A549 (cell line): ENCODE data around the gene TBC1D8. TPM values are rescaled to one million over a fixed set of nuclear protein-coding genes. Genes with fewer than 3 reads are reported as not detected.

Experiments used
- ATAC-seq, 2 experiments: fragments of 200-7000 bp in 1 of 2; fragments of >200 bp in 1 of 2; cut with Nextera tagmentation in 1 of 2; cut with Tn5 transposase in 1 of 2; 3 replicates each; pipeline versions ENCODE4 v1.8.0 to v1.9.1; 2018 to 2020; ENCODE audit warnings: mild to moderate bottlenecking in 1 of 2, moderate library complexity in 1 of 2
- CTCF ChIA-PET: fragments of 300-600 bp; sonication (Branson Sonifier 250); formaldehyde crosslinking; extraction: SDS; loops from one replicate; lab custom pipeline; 2021; ENCODE audit warnings: antibody characterized with exemption, inconsistent platforms; lab: Yijun Ruan, JAX
- POLR2A ChIA-PET: fragments of 350-600 bp; formaldehyde crosslinking; extraction: SDS; loops from one replicate; lab custom pipeline; 2021; ENCODE audit warnings: antibody characterized with exemption, inconsistent platforms; lab: Yijun Ruan, JAX
- DNase-seq, 2 experiments: peaks; one replicate each; pipeline versions ENCODE4 v3.0.0 to v3.0.0-alpha.2; 2011 to 2016; ENCODE audit warnings: low read depth in 1 of 2, low spot score in 1 of 2
- FAIRE-seq: peaks from 2 replicates; lab custom pipeline; 2011; peaks lifted over from hg19 to GRCh38; lab: Jason Lieb, UNC
- H3K27ac ChIP-seq, 2 experiments: fragments of >200 bp; sonication (Bioruptor Twin); formaldehyde crosslinking; 3 replicates each; pipeline ENCODE4 v1.5.1; 2016 to 2017
- H3K4me1 ChIP-seq: fragments of >200 bp; sonication (Bioruptor Twin); formaldehyde crosslinking; 3 replicates; pipeline ENCODE4 v1.6.1; 2016
- H3K4me2 ChIP-seq: fragments of >200 bp; sonication (Bioruptor Twin); formaldehyde crosslinking; 3 replicates; pipeline ENCODE4 v1.6.1; 2016
- H3K4me3 ChIP-seq: fragments of >200 bp; sonication (Bioruptor Twin); formaldehyde crosslinking; 3 replicates; pipeline ENCODE4 v1.5.1; 2016
- H3K9me3 ChIP-seq: fragments of >200 bp; sonication (Bioruptor Twin); formaldehyde crosslinking; 3 replicates; pipeline ENCODE4 v1.6.1; 2016
- CBX2 ChIP-seq: fragments of 200-600 bp; sonication (generic); IDR thresholded peaks from 2 replicates; pipeline ENCODE4 v1.6.1; 2016; ENCODE audit warnings: low read depth, mild to moderate bottlenecking, borderline replicate concordance
- CHD4 ChIP-seq: fragments of 200-600 bp; sonication (generic); IDR thresholded peaks from 2 replicates; pipeline ENCODE4 v1.6.1; 2016; ENCODE audit warnings: antibody characterized with exemption, mild to moderate bottlenecking, borderline replicate concordance
- E2F6 ChIP-seq: IDR thresholded peaks from 2 replicates; pipeline ENCODE4 v1.6.1; 2012; ENCODE audit warnings: low read depth, borderline replicate concordance
- EHMT2 ChIP-seq: fragments of 200-600 bp; sonication (generic); IDR thresholded peaks from 2 replicates; pipeline ENCODE4 v1.6.1; 2016; ENCODE audit warnings: antibody characterized with exemption, low read depth, mild to moderate bottlenecking, moderate library complexity
- HEYL ChIP-seq: fragments of 250-450 bp; sonication (Bioruptor Pico); IDR thresholded peaks from 2 replicates; pipeline ENCODE4 v1.8.0; 2021; ENCODE audit warnings: mild to moderate bottlenecking, moderate library complexity
- HMGXB4 ChIP-seq: fragments of 250-450 bp; sonication (Bioruptor Pico); IDR thresholded peaks from 2 replicates; pipeline ENCODE4 v1.5.0; 2021; ENCODE audit warnings: mild to moderate bottlenecking, moderate library complexity, borderline replicate concordance
- HOXB5 ChIP-seq: fragments of 250-450 bp; sonication (Bioruptor Pico); IDR thresholded peaks from 2 replicates; pipeline ENCODE4 v1.5.0; 2020; ENCODE audit warnings: mild to moderate bottlenecking, moderate library complexity
- KDM1A ChIP-seq: fragments of 200-600 bp; sonication (generic); IDR thresholded peaks from 2 replicates; pipeline ENCODE4 v1.6.1; 2016; ENCODE audit warnings: low read depth, mild to moderate bottlenecking
- KDM5A ChIP-seq: fragments of 200-600 bp; sonication (generic); IDR thresholded peaks from 2 replicates; pipeline ENCODE4 v1.6.1; 2016; ENCODE audit warnings: antibody characterized with exemption, mild to moderate bottlenecking
- NR3C1 ChIP-seq: fragments of >200 bp; sonication (Bioruptor Twin); formaldehyde crosslinking; IDR thresholded peaks from 3 replicates; pipeline ENCODE4 v1.6.1; 2017
- POLR2A ChIP-seq: IDR thresholded peaks from 2 replicates; pipeline ENCODE4 v1.6.1; 2012; ENCODE audit warnings: mild to moderate bottlenecking, low read length
- POLR2AphosphoS2 ChIP-seq: conservative IDR thresholded peaks from 2 replicates; pipeline ENCODE4 v1.6.1; 2012; ENCODE audit warnings: low read length, improper control_type of control experiment, inconsistent platforms
- RAD21 ChIP-seq, 2 experiments: fragments of >200 bp in 1 of 2; sonication (Bioruptor Twin) in 1 of 2; formaldehyde crosslinking in 1 of 2; IDR thresholded peaks in 1 of 2; conservative IDR thresholded peaks in 1 of 2; 2 replicates in 1 of 2; 3 replicates in 1 of 2; pipeline ENCODE4 v1.6.1; 2012 to 2018; ENCODE audit warnings: inconsistent platforms in 1 of 2
- RCOR1 ChIP-seq: fragments of 150-350 bp; IDR thresholded peaks from 2 replicates; pipeline ENCODE4 v1.6.1; 2014; ENCODE audit warnings: antibody characterized with exemption, low read length, low read depth
- RFX5 ChIP-seq: fragments of 450-650 bp; IDR thresholded peaks from 2 replicates; pipeline ENCODE4 v1.7.1; 2014; ENCODE audit warnings: antibody characterized with exemption, mild to moderate bottlenecking, moderate library complexity
- ZFP36 ChIP-seq: fragments of 450-650 bp; IDR thresholded peaks from 2 replicates; pipeline ENCODE4 v1.6.1; 2014; ENCODE audit warnings: borderline replicate concordance; ENCODE audit not compliant: partially characterized antibody
- ZNF302 ChIP-seq: fragments of 250-450 bp; sonication (Bioruptor Pico); IDR thresholded peaks from 2 replicates; pipeline ENCODE4 v1.9.0; 2021; ENCODE audit warnings: inconsistent platforms, mild to moderate bottlenecking, moderate library complexity
- WGBS: methylation state at CpG from one replicate; pipeline ENCODE4 v1.1.6; 2017; ENCODE audit errors: missing lambda C conversion rate; 5-methylcytosine and 5-hydroxymethylcytosine counted together
- polyA plus RNA-seq, 4 experiments: library from polyadenylated mRNA; depleted of rRNA in 3 of 4; stranded (reverse); fragments of >200 nt; fragmentation: RNase III in 1 of 4; extraction: RNeasy Plus Mini Kit Qiagen cat#74134 plus additional on column Dnase treatment in 1 of 4; gene quantifications; 2 replicates in 3 of 4; 3 replicates in 1 of 4; pipeline ENCODE4 v1.2.3, GENCODE V29; 2011 to 2017
- TF ChIP-seq, protein P1 (sequence below): fragments of 200-600 bp; sonication (generic); IDR thresholded peaks from 2 replicates; pipeline ENCODE4 v1.6.1; 2016; ENCODE audit warnings: antibody characterized with exemption, mild to moderate bottlenecking, moderate library complexity
- TF ChIP-seq, protein P2 (sequence below): fragments of 250-450 bp; sonication (Bioruptor Pico); IDR thresholded peaks from 2 replicates; pipeline ENCODE4 v1.5.0; 2020; ENCODE audit warnings: low read depth, mild to moderate bottlenecking, moderate library complexity

Gene TBC1D8
- polyA plus RNA-seq, 2 of the 4 experiments (the other 2 are of a cell fraction): 35.3 to 107 TPM

GRCh38 chr2:101089942-101090799, 61.0 kb downstream of the TBC1D8 start:
- WGBS: 91% methylated on average over 12 of the region's 12 CpGs
- ChIA-PET CTCF (interaction anchor here (0.7 to 1.4 kb wide), 3 partner anchors 9 to 1448 kb away, joined by 3 to 4 read pairs (median 4); no protein-coding TSS in a partner anchor), POLR2A (interaction anchor here (0.7 kb wide), 1 partner anchor 36 kb away, joined by 3 read pairs; no protein-coding TSS in a partner anchor)
- H3K4me3 ChIP-seq: no peak overlapping the region
- H3K9me3 ChIP-seq: no peaks in the 10 kb centered on the region
- TF ChIP-seq RFX5 (no peak), CBX2 (no peak), CHD4 (no peak), HMGXB4 (no peak), KDM1A (no peak), HOXB5 (CRISPR knock-in tag) (no peak), ZFP36 (no peak), HEYL (no peak), EHMT2 (no peak), POLR2A (no peak), ZNF302 (CRISPR knock-in tag) (no peak), RAD21 (conservative IDR thresholded peaks at IDR 0.05 in 1 of 2, IDR thresholded peaks at IDR 0.05 in 1 of 2) (no peak), POLR2AphosphoS2 (no peak), NR3C1 (no peak), KDM5A (no peak), E2F6 (no peak), RCOR1 (no peak)
- TF ChIP-seq, protein P1, sequence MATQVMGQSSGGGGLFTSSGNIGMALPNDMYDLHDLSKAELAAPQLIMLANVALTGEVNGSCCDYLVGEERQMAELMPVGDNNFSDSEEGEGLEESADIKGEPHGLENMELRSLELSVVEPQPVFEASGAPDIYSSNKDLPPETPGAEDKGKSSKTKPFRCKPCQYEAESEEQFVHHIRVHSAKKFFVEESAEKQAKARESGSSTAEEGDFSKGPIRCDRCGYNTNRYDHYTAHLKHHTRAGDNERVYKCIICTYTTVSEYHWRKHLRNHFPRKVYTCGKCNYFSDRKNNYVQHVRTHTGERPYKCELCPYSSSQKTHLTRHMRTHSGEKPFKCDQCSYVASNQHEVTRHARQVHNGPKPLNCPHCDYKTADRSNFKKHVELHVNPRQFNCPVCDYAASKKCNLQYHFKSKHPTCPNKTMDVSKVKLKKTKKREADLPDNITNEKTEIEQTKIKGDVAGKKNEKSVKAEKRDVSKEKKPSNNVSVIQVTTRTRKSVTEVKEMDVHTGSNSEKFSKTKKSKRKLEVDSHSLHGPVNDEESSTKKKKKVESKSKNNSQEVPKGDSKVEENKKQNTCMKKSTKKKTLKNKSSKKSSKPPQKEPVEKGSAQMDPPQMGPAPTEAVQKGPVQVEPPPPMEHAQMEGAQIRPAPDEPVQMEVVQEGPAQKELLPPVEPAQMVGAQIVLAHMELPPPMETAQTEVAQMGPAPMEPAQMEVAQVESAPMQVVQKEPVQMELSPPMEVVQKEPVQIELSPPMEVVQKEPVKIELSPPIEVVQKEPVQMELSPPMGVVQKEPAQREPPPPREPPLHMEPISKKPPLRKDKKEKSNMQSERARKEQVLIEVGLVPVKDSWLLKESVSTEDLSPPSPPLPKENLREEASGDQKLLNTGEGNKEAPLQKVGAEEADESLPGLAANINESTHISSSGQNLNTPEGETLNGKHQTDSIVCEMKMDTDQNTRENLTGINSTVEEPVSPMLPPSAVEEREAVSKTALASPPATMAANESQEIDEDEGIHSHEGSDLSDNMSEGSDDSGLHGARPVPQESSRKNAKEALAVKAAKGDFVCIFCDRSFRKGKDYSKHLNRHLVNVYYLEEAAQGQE: no peak
- TF ChIP-seq, protein P2, sequence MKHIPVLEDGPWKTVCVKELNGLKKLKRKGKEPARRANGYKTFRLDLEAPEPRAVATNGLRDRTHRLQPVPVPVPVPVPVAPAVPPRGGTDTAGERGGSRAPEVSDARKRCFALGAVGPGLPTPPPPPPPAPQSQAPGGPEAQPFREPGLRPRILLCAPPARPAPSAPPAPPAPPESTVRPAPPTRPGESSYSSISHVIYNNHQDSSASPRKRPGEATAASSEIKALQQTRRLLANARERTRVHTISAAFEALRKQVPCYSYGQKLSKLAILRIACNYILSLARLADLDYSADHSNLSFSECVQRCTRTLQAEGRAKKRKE (CRISPR knock-in tag): no peak
- peak overlapping the region; percentile 35 for H3K4me2 ChIP-seq
- peak overlapping the region; percentile 29 to 64; a peak in 5 of 6 replicates for H3K27ac ChIP-seq
- ATAC-seq (peak; percentile 30 to 42; a peak in 3 of 6 replicates), DNase-seq (no peak), FAIRE-seq (no peak)
- peaks cover 72% of the 10 kb centered on the region for H3K4me1 ChIP-seq
